A549 (cell line): ENCODE results near the gene PSMD1. TPM values are rescaled to one million over a fixed set of nuclear protein-coding genes. Genes with fewer than 3 reads are reported as not detected.

ENCODE experiments used
- ATAC-seq, 2 experiments: fragments of 200-7000 bp in 1 of 2; fragments of >200 bp in 1 of 2; cut with Nextera tagmentation in 1 of 2; cut with Tn5 transposase in 1 of 2; 3 replicates each; pipeline versions ENCODE4 v1.8.0 to v1.9.1; 2018 to 2020; ENCODE audit warnings: mild to moderate bottlenecking in 1 of 2, moderate library complexity in 1 of 2
- CTCF ChIA-PET: fragments of 300-600 bp; sonication (Branson Sonifier 250); formaldehyde crosslinking; extraction: SDS; loops from one replicate; lab custom pipeline; 2021; ENCODE audit warnings: antibody characterized with exemption, inconsistent platforms; lab: Yijun Ruan, JAX
- POLR2A ChIA-PET: fragments of 350-600 bp; formaldehyde crosslinking; extraction: SDS; loops from one replicate; lab custom pipeline; 2021; ENCODE audit warnings: antibody characterized with exemption, inconsistent platforms; lab: Yijun Ruan, JAX
- DNase-seq, 2 experiments: peaks; one replicate each; pipeline versions ENCODE4 v3.0.0 to v3.0.0-alpha.2; 2011 to 2016; ENCODE audit warnings: low read depth in 1 of 2, low spot score in 1 of 2
- FAIRE-seq: peaks from 2 replicates; lab custom pipeline; 2011; peaks lifted over from hg19 to GRCh38; lab: Jason Lieb, UNC
- H3K27ac ChIP-seq, 2 experiments: fragments of >200 bp; sonication (Bioruptor Twin); formaldehyde crosslinking; 3 replicates each; pipeline ENCODE4 v1.5.1; 2016 to 2017
- H3K4me1 ChIP-seq: fragments of >200 bp; sonication (Bioruptor Twin); formaldehyde crosslinking; 3 replicates; pipeline ENCODE4 v1.6.1; 2016
- H3K4me2 ChIP-seq: fragments of >200 bp; sonication (Bioruptor Twin); formaldehyde crosslinking; 3 replicates; pipeline ENCODE4 v1.6.1; 2016
- H3K4me3 ChIP-seq: fragments of >200 bp; sonication (Bioruptor Twin); formaldehyde crosslinking; 3 replicates; pipeline ENCODE4 v1.5.1; 2016
- H3K9me3 ChIP-seq: fragments of >200 bp; sonication (Bioruptor Twin); formaldehyde crosslinking; 3 replicates; pipeline ENCODE4 v1.6.1; 2016
- BHLHE40 ChIP-seq: IDR thresholded peaks from 2 replicates; pipeline ENCODE4 v1.6.1; 2012; ENCODE audit warnings: low read depth, low read length, inconsistent platforms
- CHD2 ChIP-seq: fragments of 150-350 bp; IDR thresholded peaks from 2 replicates; pipeline ENCODE4 v1.6.1; 2014; ENCODE audit warnings: low read length; ENCODE audit not compliant: partially characterized antibody
- EHF ChIP-seq: fragments of 250-450 bp; sonication (Bioruptor Pico); IDR thresholded peaks from 2 replicates; pipeline ENCODE4 v1.5.0; 2020; ENCODE audit warnings: mild to moderate bottlenecking
- EP300 ChIP-seq, 2 experiments: fragments of >200 bp; sonication (Bioruptor Twin); formaldehyde crosslinking; IDR thresholded peaks; 2 replicates in 1 of 2; 3 replicates in 1 of 2; pipeline ENCODE4 v1.6.1; 2016 to 2017
- ESRRA ChIP-seq: fragments of 150-350 bp; IDR thresholded peaks from 2 replicates; pipeline ENCODE4 v1.6.1; 2014; ENCODE audit warnings: mild to moderate bottlenecking, low read length, borderline replicate concordance
- FOSB ChIP-seq: fragments of 250-450 bp; sonication (Bioruptor Pico); IDR thresholded peaks from 2 replicates; pipeline ENCODE4 v1.5.0; 2020; ENCODE audit warnings: mild to moderate bottlenecking, moderate library complexity
- HEYL ChIP-seq: fragments of 250-450 bp; sonication (Bioruptor Pico); IDR thresholded peaks from 2 replicates; pipeline ENCODE4 v1.8.0; 2021; ENCODE audit warnings: mild to moderate bottlenecking, moderate library complexity
- MAZ ChIP-seq: fragments of 150-350 bp; IDR thresholded peaks from 2 replicates; pipeline ENCODE4 v1.6.1; 2014; ENCODE audit warnings: antibody characterized with exemption, low read depth, low read length, borderline replicate concordance
- RAD21 ChIP-seq, 2 experiments: fragments of >200 bp in 1 of 2; sonication (Bioruptor Twin) in 1 of 2; formaldehyde crosslinking in 1 of 2; IDR thresholded peaks in 1 of 2; conservative IDR thresholded peaks in 1 of 2; 2 replicates in 1 of 2; 3 replicates in 1 of 2; pipeline ENCODE4 v1.6.1; 2012 to 2018; ENCODE audit warnings: inconsistent platforms in 1 of 2
- RARB ChIP-seq: fragments of 250-450 bp; sonication (Bioruptor Pico); IDR thresholded peaks from 2 replicates; pipeline ENCODE4 v1.8.0; 2021; ENCODE audit warnings: mild to moderate bottlenecking, moderate library complexity
- RNF2 ChIP-seq: fragments of 200-600 bp; sonication (generic); IDR thresholded peaks from 2 replicates; pipeline ENCODE4 v1.6.1; 2016; ENCODE audit warnings: low read depth, mild to moderate bottlenecking, antibody characterized with exemption, moderate library complexity, borderline replicate concordance
- TFCP2L1 ChIP-seq: fragments of 250-450 bp; sonication (Bioruptor Pico); IDR thresholded peaks from 2 replicates; pipeline ENCODE4 v1.5.0; 2021; ENCODE audit warnings: mild to moderate bottlenecking
- TP53 ChIP-seq: fragments of 250-450 bp; sonication (Bioruptor Pico); IDR thresholded peaks from 2 replicates; pipeline ENCODE4 v1.5.0; 2021; ENCODE audit warnings: mild to moderate bottlenecking, moderate library complexity
- ZFP36 ChIP-seq: fragments of 450-650 bp; IDR thresholded peaks from 2 replicates; pipeline ENCODE4 v1.6.1; 2014; ENCODE audit warnings: borderline replicate concordance; ENCODE audit not compliant: partially characterized antibody
- WGBS: methylation state at CpG from one replicate; pipeline ENCODE4 v1.1.6; 2017; ENCODE audit errors: missing lambda C conversion rate; 5-methylcytosine and 5-hydroxymethylcytosine counted together
- polyA plus RNA-seq, 4 experiments: library from polyadenylated mRNA; depleted of rRNA in 3 of 4; stranded (reverse); fragments of >200 nt; fragmentation: RNase III in 1 of 4; extraction: RNeasy Plus Mini Kit Qiagen cat#74134 plus additional on column Dnase treatment in 1 of 4; gene quantifications; 2 replicates in 3 of 4; 3 replicates in 1 of 4; pipeline ENCODE4 v1.2.3, GENCODE V29; 2011 to 2017
- TF ChIP-seq, protein P1 (sequence below): fragments of 450-650 bp; IDR thresholded peaks from 2 replicates; pipeline ENCODE4 v1.6.1; 2014; ENCODE audit warnings: antibody characterized with exemption
- TF ChIP-seq, protein P2 (sequence below): fragments of 200-600 bp; sonication (generic); IDR thresholded peaks from 2 replicates; pipeline ENCODE4 v1.6.1; 2016; ENCODE audit warnings: antibody characterized with exemption, mild to moderate bottlenecking, moderate library complexity
- TF ChIP-seq, protein P3 (sequence below): fragments of >200 bp; sonication (Bioruptor Twin); formaldehyde crosslinking; IDR thresholded peaks from 3 replicates; pipeline ENCODE4 v1.5.1; 2016
- TF ChIP-seq, protein P4 (sequence below): IDR thresholded peaks from 2 replicates; pipeline ENCODE4 v1.6.1; 2012
- TF ChIP-seq, protein P5 (sequence below): fragments of 250-450 bp; sonication (Bioruptor Pico); IDR thresholded peaks from 2 replicates; pipeline ENCODE4 v1.5.0; 2021; ENCODE audit warnings: mild to moderate bottlenecking, moderate library complexity, borderline replicate concordance
- TF ChIP-seq, protein P6 (sequence below): fragments of >200 bp; sonication (Bioruptor Twin); formaldehyde crosslinking; IDR thresholded peaks from 2 replicates; pipeline ENCODE4 v1.6.1; 2016

The PSMD1 gene
- polyA plus RNA-seq, 2 of the 4 experiments (the other 2 are of a cell fraction) = 122 to 248 TPM

DNA sequence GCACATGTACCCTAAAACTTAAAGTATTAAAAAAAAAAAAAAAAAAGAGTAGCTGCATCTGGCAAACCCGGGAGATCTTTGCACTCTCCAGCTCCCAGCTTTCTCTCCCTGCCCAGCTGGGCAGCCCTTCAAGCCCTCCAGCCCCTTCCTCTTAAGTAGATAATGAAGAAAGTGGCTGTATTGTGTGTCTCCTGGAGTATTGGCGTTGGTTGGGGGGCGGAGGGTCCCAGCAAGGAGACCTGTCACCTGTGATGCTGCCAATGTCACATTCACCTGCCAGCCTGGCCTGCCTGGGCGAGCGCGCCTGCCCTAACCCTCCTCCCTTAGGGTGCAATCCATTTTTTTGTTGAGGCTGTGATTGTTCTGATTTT, 17.4 kb upstream of the PSMD1 start:
- TF ChIP-seq, protein P1, sequence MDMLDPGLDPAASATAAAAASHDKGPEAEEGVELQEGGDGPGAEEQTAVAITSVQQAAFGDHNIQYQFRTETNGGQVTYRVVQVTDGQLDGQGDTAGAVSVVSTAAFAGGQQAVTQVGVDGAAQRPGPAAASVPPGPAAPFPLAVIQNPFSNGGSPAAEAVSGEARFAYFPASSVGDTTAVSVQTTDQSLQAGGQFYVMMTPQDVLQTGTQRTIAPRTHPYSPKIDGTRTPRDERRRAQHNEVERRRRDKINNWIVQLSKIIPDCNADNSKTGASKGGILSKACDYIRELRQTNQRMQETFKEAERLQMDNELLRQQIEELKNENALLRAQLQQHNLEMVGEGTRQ = no peak
- TF ChIP-seq EHF (no peak), ZFP36 (no peak), RNF2 (no peak), MAZ (no peak), RARB (no peak), ESRRA (no peak), TP53 (CRISPR knock-in tag) (no peak), BHLHE40 (no peak), RAD21 (conservative IDR thresholded peaks at IDR 0.05 in 1 of 2, IDR thresholded peaks at IDR 0.05 in 1 of 2) (no peak), EP300 (IDR thresholded peaks at IDR 0.05) (no peak), CHD2 (no peak), TFCP2L1 (CRISPR knock-in tag) (no peak), HEYL (CRISPR knock-in tag) (no peak), FOSB (no peak)
- TF ChIP-seq, protein P2, sequence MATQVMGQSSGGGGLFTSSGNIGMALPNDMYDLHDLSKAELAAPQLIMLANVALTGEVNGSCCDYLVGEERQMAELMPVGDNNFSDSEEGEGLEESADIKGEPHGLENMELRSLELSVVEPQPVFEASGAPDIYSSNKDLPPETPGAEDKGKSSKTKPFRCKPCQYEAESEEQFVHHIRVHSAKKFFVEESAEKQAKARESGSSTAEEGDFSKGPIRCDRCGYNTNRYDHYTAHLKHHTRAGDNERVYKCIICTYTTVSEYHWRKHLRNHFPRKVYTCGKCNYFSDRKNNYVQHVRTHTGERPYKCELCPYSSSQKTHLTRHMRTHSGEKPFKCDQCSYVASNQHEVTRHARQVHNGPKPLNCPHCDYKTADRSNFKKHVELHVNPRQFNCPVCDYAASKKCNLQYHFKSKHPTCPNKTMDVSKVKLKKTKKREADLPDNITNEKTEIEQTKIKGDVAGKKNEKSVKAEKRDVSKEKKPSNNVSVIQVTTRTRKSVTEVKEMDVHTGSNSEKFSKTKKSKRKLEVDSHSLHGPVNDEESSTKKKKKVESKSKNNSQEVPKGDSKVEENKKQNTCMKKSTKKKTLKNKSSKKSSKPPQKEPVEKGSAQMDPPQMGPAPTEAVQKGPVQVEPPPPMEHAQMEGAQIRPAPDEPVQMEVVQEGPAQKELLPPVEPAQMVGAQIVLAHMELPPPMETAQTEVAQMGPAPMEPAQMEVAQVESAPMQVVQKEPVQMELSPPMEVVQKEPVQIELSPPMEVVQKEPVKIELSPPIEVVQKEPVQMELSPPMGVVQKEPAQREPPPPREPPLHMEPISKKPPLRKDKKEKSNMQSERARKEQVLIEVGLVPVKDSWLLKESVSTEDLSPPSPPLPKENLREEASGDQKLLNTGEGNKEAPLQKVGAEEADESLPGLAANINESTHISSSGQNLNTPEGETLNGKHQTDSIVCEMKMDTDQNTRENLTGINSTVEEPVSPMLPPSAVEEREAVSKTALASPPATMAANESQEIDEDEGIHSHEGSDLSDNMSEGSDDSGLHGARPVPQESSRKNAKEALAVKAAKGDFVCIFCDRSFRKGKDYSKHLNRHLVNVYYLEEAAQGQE = no peak
- TF ChIP-seq, protein P3, sequence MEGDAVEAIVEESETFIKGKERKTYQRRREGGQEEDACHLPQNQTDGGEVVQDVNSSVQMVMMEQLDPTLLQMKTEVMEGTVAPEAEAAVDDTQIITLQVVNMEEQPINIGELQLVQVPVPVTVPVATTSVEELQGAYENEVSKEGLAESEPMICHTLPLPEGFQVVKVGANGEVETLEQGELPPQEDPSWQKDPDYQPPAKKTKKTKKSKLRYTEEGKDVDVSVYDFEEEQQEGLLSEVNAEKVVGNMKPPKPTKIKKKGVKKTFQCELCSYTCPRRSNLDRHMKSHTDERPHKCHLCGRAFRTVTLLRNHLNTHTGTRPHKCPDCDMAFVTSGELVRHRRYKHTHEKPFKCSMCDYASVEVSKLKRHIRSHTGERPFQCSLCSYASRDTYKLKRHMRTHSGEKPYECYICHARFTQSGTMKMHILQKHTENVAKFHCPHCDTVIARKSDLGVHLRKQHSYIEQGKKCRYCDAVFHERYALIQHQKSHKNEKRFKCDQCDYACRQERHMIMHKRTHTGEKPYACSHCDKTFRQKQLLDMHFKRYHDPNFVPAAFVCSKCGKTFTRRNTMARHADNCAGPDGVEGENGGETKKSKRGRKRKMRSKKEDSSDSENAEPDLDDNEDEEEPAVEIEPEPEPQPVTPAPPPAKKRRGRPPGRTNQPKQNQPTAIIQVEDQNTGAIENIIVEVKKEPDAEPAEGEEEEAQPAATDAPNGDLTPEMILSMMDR = no peak
- TF ChIP-seq, protein P4, sequence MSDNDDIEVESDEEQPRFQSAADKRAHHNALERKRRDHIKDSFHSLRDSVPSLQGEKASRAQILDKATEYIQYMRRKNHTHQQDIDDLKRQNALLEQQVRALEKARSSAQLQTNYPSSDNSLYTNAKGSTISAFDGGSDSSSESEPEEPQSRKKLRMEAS = no peak
- TF ChIP-seq, protein P5, sequence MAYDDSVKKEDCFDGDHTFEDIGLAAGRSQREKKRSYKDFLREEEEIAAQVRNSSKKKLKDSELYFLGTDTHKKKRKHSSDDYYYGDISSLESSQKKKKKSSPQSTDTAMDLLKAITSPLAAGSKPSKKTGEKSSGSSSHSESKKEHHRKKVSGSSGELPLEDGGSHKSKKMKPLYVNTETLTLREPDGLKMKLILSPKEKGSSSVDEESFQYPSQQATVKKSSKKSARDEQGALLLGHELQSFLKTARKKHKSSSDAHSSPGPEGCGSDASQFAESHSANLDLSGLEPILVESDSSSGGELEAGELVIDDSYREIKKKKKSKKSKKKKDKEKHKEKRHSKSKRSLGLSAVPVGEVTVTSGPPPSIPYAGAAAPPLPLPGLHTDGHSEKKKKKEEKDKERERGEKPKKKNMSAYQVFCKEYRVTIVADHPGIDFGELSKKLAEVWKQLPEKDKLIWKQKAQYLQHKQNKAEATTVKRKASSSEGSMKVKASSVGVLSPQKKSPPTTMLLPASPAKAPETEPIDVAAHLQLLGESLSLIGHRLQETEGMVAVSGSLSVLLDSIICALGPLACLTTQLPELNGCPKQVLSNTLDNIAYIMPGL (CRISPR knock-in tag) = no peak
- TF ChIP-seq, protein P6, sequence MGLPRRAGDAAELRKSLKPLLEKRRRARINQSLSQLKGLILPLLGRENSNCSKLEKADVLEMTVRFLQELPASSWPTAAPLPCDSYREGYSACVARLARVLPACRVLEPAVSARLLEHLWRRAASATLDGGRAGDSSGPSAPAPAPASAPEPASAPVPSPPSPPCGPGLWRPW = no peak
- ATAC-seq = no peak
- H3K4me3 ChIP-seq = no peak overlapping the region
- H3K4me2 ChIP-seq = no peak overlapping the region
- no peak overlapping the region for H3K27ac ChIP-seq
- DNase-seq = no peak
- no peak for FAIRE-seq
- WGBS = 93% methylated on average over 6 of the region's 6 CpGs
- ChIA-PET CTCF (interaction anchor here (2.8 kb wide), 1 partner anchor 13 kb away, joined by 22 read pairs; no protein-coding TSS in a partner anchor), POLR2A (interaction anchor here (1.0 kb wide), 1 partner anchor 14 kb away, joined by 3 read pairs; no protein-coding TSS in a partner anchor)
- peaks cover 15% of the 10 kb centered on the region for H3K4me1 ChIP-seq
- H3K9me3 ChIP-seq = no peaks in the 10 kb centered on the region
